OCI-LY7 (cell line): Measurements from ENCODE around the gene MTERF4. TPM values are rescaled to one million over a fixed set of nuclear protein-coding genes. Genes with fewer than 3 reads are reported as not detected.

Experiments
- BruUV-seq: library from RNA; stranded (reverse); fragments of 400-500 nt; replicated peaks from 2 replicates; lab custom pipeline; 2021; lab: Mats Ljungman, UMichigan
- CTCF ChIA-PET: fragments of 300-600 bp; sonication (Branson Sonifier 250); formaldehyde crosslinking; loops from one replicate; lab custom pipeline; 2022; ENCODE audit warnings: antibody characterized with exemption; ENCODE audit not compliant: unreplicated experiment; lab: Charles Lee
- POLR2A ChIA-PET: fragments of 300-600 bp; sonication (Branson Sonifier 250); formaldehyde crosslinking; loops from one replicate; lab custom pipeline; 2022; ENCODE audit warnings: antibody characterized with exemption; lab: Charles Lee
- DNase-seq: peaks from one replicate; pipeline ENCODE4 v3.0.0-alpha.2; 2015; ENCODE audit warnings: low spot score
- H2AFZ ChIP-seq: fragments of 200-600 bp; sonication (generic), shearing (Covaris generic); 2 replicates; pipeline ENCODE4 v1.6.1; 2014; ENCODE audit warnings: mild to moderate bottlenecking, antibody characterized with exemption, low read length, moderate library complexity
- H3K27ac ChIP-seq: fragments of 200-600 bp; sonication (generic); 2 replicates; pipeline ENCODE4 v1.5.1; 2014; ENCODE audit warnings: mixed run types, low read depth, mild to moderate bottlenecking, moderate library complexity, low read length, inconsistent platforms; ENCODE audit not compliant: poor library complexity, severe bottlenecking
- H3K36me3 ChIP-seq: fragments of 200-600 bp; sonication (generic); 2 replicates; pipeline ENCODE4 v1.6.1; 2014; ENCODE audit warnings: mild to moderate bottlenecking, antibody characterized with exemption, low read length, moderate library complexity, mixed read lengths; ENCODE audit not compliant: insufficient read depth
- H3K4me1 ChIP-seq: fragments of 200-600 bp; sonication (generic); 2 replicates; pipeline ENCODE4 v1.5.1; 2014; ENCODE audit warnings: mild to moderate bottlenecking, low read length; ENCODE audit not compliant: insufficient read depth, poor library complexity, severe bottlenecking
- H3K4me2 ChIP-seq: fragments of 200-600 bp; sonication (generic); 2 replicates; pipeline ENCODE4 v1.6.1; 2014; ENCODE audit warnings: mild to moderate bottlenecking, low read length
- H3K4me3 ChIP-seq: fragments of 200-600 bp; sonication (generic); 2 replicates; pipeline ENCODE4 v1.5.1; 2014; ENCODE audit warnings: mild to moderate bottlenecking, low read depth, low read length; ENCODE audit not compliant: poor library complexity, severe bottlenecking
- H3K79me2 ChIP-seq: fragments of 200-600 bp; sonication (generic); 2 replicates; pipeline ENCODE4 v1.6.1; 2016; ENCODE audit warnings: low read depth, mild to moderate bottlenecking, low read length, moderate library complexity, mixed read lengths; ENCODE audit not compliant: insufficient read depth
- H3K9me2 ChIP-seq: fragments of 200-600 bp; sonication (generic); 2 replicates; pipeline ENCODE4 v1.6.1; 2016; ENCODE audit warnings: mild to moderate bottlenecking, low read length, mixed read lengths; ENCODE audit not compliant: insufficient read depth
- H3K9me3 ChIP-seq: fragments of 200-600 bp; sonication (generic); 2 replicates; pipeline ENCODE4 v1.6.1; 2014; ENCODE audit warnings: mild to moderate bottlenecking, mixed run types, low read length, mixed read lengths
- H4K20me1 ChIP-seq: fragments of 200-600 bp; sonication (generic); 2 replicates; pipeline ENCODE4 v1.6.1; 2014; ENCODE audit warnings: mild to moderate bottlenecking, antibody characterized with exemption, low read length, moderate library complexity, mixed read lengths; ENCODE audit not compliant: insufficient read depth
- CTCF ChIP-seq: fragments of 200-600 bp; sonication (generic); conservative IDR thresholded peaks from 2 replicates; pipeline ENCODE4 v1.5.1; 2014; ENCODE audit warnings: mild to moderate bottlenecking, antibody characterized with exemption, low read length, moderate library complexity, mixed read lengths
- EZH2phosphoT487 ChIP-seq: fragments of 200-600 bp; sonication (generic); IDR thresholded peaks from 2 replicates; pipeline ENCODE4 v1.6.1; 2018; ENCODE audit warnings: low read depth, borderline replicate concordance, mild to moderate bottlenecking, mixed run types, antibody characterized with exemption, low read length, moderate library complexity, mixed read lengths
- intact Hi-C: fragments of 100-400 bp; cut with micrococcal nuclease; formaldehyde crosslinking; loops from one replicate; pipeline ENCODE4 v1.10.0; 2022; ENCODE audit not compliant: unreplicated experiment
- total RNA-seq, 2 experiments: library from RNA; depleted of rRNA in 1 of 2; stranded (reverse); fragments of >200 nt in 1 of 2; shearing (Covaris generic) in 1 of 2; gene quantifications; 2 replicates each; pipeline ENCODE4 v1.2.3, GENCODE V29; 2014 to 2022

The MTERF4 gene
- total RNA-seq, 2 experiments from 2014 or later: 48.2 to 58.9 TPM

- no peak overlapping the region for H2AFZ ChIP-seq
- no peaks in the 10 kb centered on the region for H3K9me2 ChIP-seq
- no peak for DNase-seq
- no peaks in the 10 kb centered on the region for H3K79me2 ChIP-seq
- H3K4me3 ChIP-seq: no peak overlapping the region
- no peak overlapping the region for H3K4me2 ChIP-seq
- no peak for TF ChIP-seq EZH2phosphoT487
- no peak for TF ChIP-seq CTCF
- H3K9me3 ChIP-seq: no peaks in the 10 kb centered on the region
- H3K36me3 ChIP-seq: no peaks in the 10 kb centered on the region
- ChIA-PET POLR2A (no interaction called here), CTCF (no interaction called here)
- intact Hi-C loops: no loop called here
- no peak overlapping the region for H3K27ac ChIP-seq
- H3K4me1 ChIP-seq: no peaks in the 10 kb centered on the region
- no TSS peak for BruUV-seq
- no peaks in the 10 kb centered on the region; the same call in 1 of the 2 replicates for H4K20me1 ChIP-seq
Measured at GRCh38 chr2:241067501-241068135, 34.5 kb downstream of the MTERF4 start.

DNA sequence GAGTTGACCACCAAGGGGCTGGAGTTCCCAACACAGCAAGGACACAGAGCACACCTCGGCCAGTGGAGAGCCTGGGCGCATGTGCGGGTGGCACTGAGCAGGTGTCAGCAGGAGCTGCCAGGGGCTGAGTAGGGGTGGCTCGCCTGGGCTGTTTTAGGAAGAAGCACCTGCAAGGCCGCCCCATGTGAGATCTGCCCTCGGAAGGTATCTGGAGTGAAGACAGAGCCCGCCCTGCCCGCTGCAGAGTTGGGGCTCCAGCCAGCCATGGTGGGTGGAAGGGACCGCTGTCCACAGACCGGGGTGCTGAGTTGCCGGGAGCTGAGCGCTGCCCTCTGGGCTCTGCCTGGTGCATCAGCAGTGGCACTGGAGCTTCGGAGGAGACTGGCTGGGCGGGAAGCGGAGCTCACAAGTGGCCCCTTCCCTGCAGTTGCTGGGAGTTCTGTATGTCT, 35.2 kb downstream of the MTERF4 start:
- Histone ChIP-seq H3K9me2 (no peaks in the 10 kb centered on the region), H3K4me1 (no peaks in the 10 kb centered on the region), H3K79me2 (no peaks in the 10 kb centered on the region), H4K20me1 (no peaks in the 10 kb centered on the region), H3K4me2 (no peak overlapping the region), H3K9me3 (no peaks in the 10 kb centered on the region), H3K4me3 (no peak overlapping the region), H3K27ac (no peak overlapping the region), H3K36me3 (no peaks in the 10 kb centered on the region), H2AFZ (no peak overlapping the region)
- CTCF ChIA-PET: no interaction called here
- BruUV-seq: no TSS peak
- TF ChIP-seq CTCF (no peak), EZH2phosphoT487 (no peak)
- intact Hi-C loops: no loop called here
- DNase-seq: no peak
- POLR2A ChIA-PET: no interaction called here

- Histone ChIP-seq H3K9me2 (no peaks in the 10 kb centered on the region), H4K20me1 (no peaks in the 10 kb centered on the region), H3K27ac (no peak overlapping the region), H3K4me2 (no peak overlapping the region), H3K4me1 (no peaks in the 10 kb centered on the region), H3K9me3 (no peaks in the 10 kb centered on the region), H3K36me3 (no peaks in the 10 kb centered on the region), H2AFZ (no peak overlapping the region), H3K79me2 (no peaks in the 10 kb centered on the region), H3K4me3 (no peak overlapping the region)
- no peak for TF ChIP-seq CTCF
- no peak for TF ChIP-seq EZH2phosphoT487
- intact Hi-C loops: no loop called here
- ChIA-PET CTCF (no interaction called here), POLR2A (no interaction called here)
- DNase-seq: no peak
- no TSS peak for BruUV-seq
Measured at GRCh38 chr2:241066171-241066892, 35.8 kb downstream of the MTERF4 start.
